ENCODE data around the gene NARS2. TPM values are rescaled to one million over a fixed set of nuclear protein-coding genes. Genes with fewer than 3 reads are reported as not detected.
"Not testable (repeated sequence)": the region's sequence is repeated elsewhere in the genome, so short reads cannot be mapped to it uniquely, and the experiment has no call there.

The NARS2 gene
- total RNA-seq, 1 donor from 2014 or later = 17.5 TPM

DNA sequence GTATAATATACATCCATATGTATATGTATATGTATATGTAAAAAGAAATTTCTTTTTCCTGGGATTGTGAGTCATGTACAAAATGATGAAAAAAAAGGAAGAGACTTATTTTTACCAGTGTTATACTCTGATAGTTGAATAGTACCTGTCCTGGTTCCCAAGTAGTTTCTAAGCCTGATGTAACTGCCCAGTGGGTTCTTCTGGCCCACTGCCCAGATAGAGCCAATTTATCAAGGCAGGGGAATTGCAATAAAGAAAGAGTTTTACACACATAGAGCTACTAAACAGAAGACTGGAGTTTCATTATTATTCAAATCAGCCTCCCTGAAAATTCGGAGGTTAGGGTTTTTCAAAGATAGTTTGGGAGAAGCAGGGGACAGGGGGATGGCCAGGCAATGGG lies 29.1 kb upstream of the NARS2 start:
- Histone ChIP-seq H3K4me3 (no peak overlapping the region), H3K9me3 (replicated peaks) (peaks cover 2% of the 10 kb centered on the region), H3K27ac (replicated peaks) (no peak overlapping the region), H3K36me3 (no peaks in the 10 kb centered on the region), H3K27me3 (ENCODE audit: low read depth) (peaks cover 38% of the 10 kb centered on the region), H3K4me1 (no peaks in the 10 kb centered on the region)
- intact Hi-C loops (cut with micrococcal nuclease) = no loop called here
- TF ChIP-seq, protein P1, sequence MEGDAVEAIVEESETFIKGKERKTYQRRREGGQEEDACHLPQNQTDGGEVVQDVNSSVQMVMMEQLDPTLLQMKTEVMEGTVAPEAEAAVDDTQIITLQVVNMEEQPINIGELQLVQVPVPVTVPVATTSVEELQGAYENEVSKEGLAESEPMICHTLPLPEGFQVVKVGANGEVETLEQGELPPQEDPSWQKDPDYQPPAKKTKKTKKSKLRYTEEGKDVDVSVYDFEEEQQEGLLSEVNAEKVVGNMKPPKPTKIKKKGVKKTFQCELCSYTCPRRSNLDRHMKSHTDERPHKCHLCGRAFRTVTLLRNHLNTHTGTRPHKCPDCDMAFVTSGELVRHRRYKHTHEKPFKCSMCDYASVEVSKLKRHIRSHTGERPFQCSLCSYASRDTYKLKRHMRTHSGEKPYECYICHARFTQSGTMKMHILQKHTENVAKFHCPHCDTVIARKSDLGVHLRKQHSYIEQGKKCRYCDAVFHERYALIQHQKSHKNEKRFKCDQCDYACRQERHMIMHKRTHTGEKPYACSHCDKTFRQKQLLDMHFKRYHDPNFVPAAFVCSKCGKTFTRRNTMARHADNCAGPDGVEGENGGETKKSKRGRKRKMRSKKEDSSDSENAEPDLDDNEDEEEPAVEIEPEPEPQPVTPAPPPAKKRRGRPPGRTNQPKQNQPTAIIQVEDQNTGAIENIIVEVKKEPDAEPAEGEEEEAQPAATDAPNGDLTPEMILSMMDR (IDR thresholded peaks at IDR 0.05; ENCODE audit: borderline replicate concordance) = no peak
- no peak for DNase-seq

DNA sequence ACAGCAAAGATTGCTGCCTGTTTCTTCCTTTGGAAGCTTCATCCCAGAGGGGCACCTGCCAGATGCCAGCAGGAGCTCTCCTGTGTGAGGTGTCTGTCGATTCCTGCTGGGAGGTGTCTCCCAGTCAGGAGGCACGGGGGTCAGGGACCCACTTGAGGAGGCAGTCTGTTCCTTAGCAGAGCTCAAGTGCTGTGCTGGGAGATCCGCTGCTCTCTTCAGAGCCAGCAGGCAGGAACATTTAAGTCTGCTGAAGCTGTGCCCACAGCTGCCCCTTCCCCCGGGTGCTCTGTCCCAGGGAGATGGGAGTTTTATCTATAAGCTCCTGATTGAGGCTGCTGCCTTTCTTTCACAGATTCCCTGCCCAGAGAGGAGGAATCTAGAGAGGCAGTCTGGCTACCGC lies 28.1 kb upstream of the NARS2 start:
- DNase-seq; H3K27ac ChIP-seq (replicated peaks); H3K36me3 ChIP-seq; H3K9me3 ChIP-seq (replicated peaks); H3K4me3 ChIP-seq; H3K4me1 ChIP-seq; intact Hi-C loops (cut with micrococcal nuclease): not testable (repeated sequence)
- H3K27me3 ChIP-seq (ENCODE audit: low read depth) = peaks cover 38% of the 10 kb centered on the region

DNA sequence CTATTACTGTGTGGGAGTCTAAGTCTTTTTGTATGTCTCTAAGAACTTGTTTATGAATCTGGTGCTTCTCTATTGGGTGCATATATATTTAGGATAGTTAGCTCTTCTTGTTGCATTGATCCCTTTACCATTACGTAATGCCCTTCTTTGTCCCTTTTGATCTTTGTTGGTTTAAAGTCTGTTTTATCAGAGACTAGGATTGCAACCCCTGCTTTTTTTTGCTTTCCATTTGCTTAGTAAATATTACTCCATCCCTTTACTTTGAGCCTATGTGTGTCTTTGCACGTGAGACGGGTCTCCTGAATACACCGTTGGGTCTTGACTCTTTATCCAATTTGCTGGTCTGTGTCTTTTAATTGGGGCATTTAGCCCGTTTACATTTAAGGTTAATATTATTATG lies 26.4 kb upstream of the NARS2 start:
- H3K36me3 ChIP-seq; H3K9me3 ChIP-seq (replicated peaks); H3K4me1 ChIP-seq; DNase-seq; intact Hi-C loops (cut with micrococcal nuclease); H3K27ac ChIP-seq (replicated peaks); H3K4me3 ChIP-seq: not testable (repeated sequence)
- H3K27me3 ChIP-seq (ENCODE audit: low read depth) = peaks cover 38% of the 10 kb centered on the region

DNA sequence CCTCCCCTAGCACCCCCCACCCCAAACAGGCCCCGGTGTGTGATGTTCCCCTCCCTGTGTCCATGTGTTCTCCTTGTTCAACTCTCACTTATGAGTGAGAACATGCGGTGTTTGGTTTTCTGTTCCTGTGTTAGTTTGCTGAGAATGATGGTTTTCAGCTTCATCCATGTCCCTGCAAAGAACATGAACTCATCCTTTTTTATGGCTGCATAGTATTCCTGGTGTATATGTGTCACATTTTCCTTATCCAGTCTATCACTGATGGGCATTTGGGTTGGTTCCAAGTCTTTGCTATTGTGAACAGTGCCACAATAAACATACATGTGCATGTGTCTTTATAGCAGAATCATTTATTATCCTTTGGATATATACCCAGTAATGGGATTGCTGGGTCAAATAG lies 22.9 kb upstream of the NARS2 start:
- H3K4me1 ChIP-seq; H3K36me3 ChIP-seq; intact Hi-C loops (cut with micrococcal nuclease); H3K4me3 ChIP-seq; H3K9me3 ChIP-seq (replicated peaks); H3K27ac ChIP-seq (replicated peaks); DNase-seq: not testable (repeated sequence)
- H3K27me3 ChIP-seq (ENCODE audit: low read depth) = peaks cover 14% of the 10 kb centered on the region

DNA sequence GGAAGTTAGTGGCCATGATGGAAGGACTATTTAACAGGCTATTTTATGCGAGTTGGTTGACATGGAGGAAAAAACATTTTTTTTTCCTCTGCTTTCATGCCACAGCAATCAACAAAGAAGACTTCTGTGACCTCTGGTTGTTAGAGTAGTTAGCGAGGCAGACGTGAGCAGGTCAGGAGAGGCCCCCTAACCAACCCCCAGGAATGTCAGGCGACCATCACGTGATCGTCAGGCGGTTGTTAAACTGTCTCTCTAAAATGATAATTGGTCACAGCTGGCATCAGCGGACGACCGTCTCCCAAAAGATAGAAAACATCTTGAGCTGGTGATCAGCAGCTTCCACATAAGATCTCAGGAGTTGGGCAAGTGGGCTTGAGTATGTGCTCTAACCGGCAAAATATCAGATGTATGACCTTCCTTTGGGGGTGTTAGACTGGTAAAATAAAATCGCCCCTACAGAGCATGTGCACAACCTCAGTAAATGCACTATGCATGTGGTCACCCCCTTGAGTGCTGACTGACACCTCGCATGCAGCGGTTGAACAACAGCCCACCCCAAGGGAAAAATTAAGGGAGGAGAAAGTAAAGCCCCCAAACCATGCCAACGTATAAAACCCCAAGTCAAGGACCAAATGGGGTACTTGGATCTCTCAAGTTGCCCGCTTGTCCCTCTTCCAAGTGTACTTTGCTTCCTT lies 20.9 kb upstream of the NARS2 start:
- H3K9me3 ChIP-seq (replicated peaks) = peaks cover 4% of the 10 kb centered on the region
- H3K27ac ChIP-seq (replicated peaks) = no peak overlapping the region
- no peaks in the 10 kb centered on the region for H3K4me1 ChIP-seq
- DNase-seq = no peak
- H3K36me3 ChIP-seq = no peaks in the 10 kb centered on the region
- no peak overlapping the region for H3K4me3 ChIP-seq
- H3K27me3 ChIP-seq (ENCODE audit: low read depth) = peaks cover 4% of the 10 kb centered on the region
- intact Hi-C loops (cut with micrococcal nuclease) = no loop called here
- TF ChIP-seq, protein P1 (IDR thresholded peaks at IDR 0.05; ENCODE audit: borderline replicate concordance) = no peak

DNA sequence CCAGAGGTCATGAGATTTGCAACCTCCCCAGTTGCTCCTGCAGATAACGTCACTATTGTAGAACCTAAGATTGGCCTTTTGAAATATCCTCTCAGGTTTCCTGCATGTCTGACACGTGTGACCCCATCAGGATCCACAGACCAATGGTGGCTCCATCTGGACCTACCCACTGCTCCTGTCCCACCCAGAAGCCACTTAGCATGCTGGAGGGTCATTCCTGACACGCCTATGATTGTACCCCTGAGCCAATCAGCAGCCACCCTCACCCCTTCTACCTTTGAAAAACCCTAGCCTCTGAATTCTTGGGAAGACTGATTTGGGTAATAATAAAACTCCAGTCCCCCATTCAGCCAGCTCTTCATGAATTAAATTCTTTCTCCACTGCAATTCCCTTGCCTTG lies 20.1 kb upstream of the NARS2 start:
- H3K4me3 ChIP-seq = no peak overlapping the region
- no peaks in the 10 kb centered on the region for H3K4me1 ChIP-seq
- intact Hi-C loops (cut with micrococcal nuclease) = no loop called here
- TF ChIP-seq, protein P1 (IDR thresholded peaks at IDR 0.05; ENCODE audit: borderline replicate concordance) = no peak
- H3K27me3 ChIP-seq (ENCODE audit: low read depth) = peaks cover 4% of the 10 kb centered on the region
- H3K9me3 ChIP-seq (replicated peaks) = peaks cover 4% of the 10 kb centered on the region
- H3K27ac ChIP-seq (replicated peaks) = no peak overlapping the region
- no peaks in the 10 kb centered on the region for H3K36me3 ChIP-seq
- no peak for DNase-seq

DNA sequence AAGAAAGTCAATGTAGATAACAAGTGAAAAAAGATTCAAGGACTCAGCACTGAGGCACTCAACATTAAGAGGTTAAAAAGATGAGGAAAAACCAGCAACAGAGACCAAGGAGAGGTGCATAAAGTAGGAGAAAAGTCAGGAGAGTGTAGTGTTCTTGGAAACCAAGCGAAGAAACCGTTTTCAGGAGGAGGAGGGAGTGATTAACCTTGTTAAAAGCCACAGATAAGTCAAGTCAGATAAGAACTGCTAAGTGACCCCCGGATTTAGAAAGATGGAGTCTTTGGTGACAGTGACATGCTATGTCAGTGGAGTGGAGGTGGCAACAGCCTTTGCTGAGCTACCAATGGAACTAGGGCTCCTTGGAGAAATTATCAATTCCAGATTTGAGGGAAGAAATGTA lies 13.9 kb upstream of the NARS2 start:
- no peaks in the 10 kb centered on the region for H3K27me3 ChIP-seq (ENCODE audit: low read depth)
- TF ChIP-seq, protein P1 (IDR thresholded peaks at IDR 0.05; ENCODE audit: borderline replicate concordance) = no peak
- no peak overlapping the region for H3K27ac ChIP-seq (replicated peaks)
- intact Hi-C loops (cut with micrococcal nuclease) = no loop called here
- no peaks in the 10 kb centered on the region for H3K36me3 ChIP-seq
- H3K9me3 ChIP-seq (replicated peaks) = peaks cover 31% of the 10 kb centered on the region
- H3K4me3 ChIP-seq = no peak overlapping the region
- no peak for DNase-seq
- H3K4me1 ChIP-seq = no peaks in the 10 kb centered on the region
